ENCODE data around the gene ZFPM1. TPM values are rescaled to one million over a fixed set of nuclear protein-coding genes. Genes with fewer than 3 reads are reported as not detected.

ZFPM1 gene
- total and polyA plus RNA-seq, 8 donors: 3.6 to 22.5 (median 19.3) TPM

DNA sequence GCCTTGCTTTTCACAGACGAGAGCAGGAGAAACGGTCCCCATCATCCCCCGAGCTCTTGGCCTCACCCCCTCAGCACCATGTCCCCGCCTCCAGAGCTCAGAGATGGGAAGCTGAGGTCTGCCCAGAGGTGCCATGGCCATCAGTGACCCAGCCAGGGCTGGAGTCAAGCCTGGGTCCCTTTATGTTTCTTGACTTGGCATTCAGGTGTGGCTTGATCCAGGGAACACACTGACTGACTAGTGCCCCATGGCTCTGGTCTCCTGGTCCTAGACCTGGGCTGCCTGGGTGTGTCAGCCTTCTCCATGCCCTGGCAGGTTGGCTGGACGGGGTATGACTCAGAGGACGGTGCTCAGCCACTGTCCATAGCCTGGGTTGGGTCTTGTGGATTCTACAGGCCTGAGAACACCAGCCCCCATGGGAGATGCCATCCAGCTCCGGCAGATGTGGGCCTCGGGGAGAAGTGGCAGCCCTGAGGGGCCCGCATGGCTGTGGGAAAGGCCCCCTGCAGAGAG, 54.2 kb downstream of the ZFPM1 start:
- 91 to 94% methylated on average over 8 to 9 of the region's 9 CpGs for WGBS, 2 donors
- no peaks in the 10 kb centered on the region for H3K36me3 ChIP-seq
- H3K9me3 ChIP-seq: no peaks in the 10 kb centered on the region
- H3K4me1 ChIP-seq: peaks cover 47 to 55% (median 47%) of the 10 kb centered on the region in 3 donors
- FAIRE-seq (no peak), DNase-seq (peak in 2 of 6 donors; percentile 39 to 47), ATAC-seq (no peak)
- H3K27me3 ChIP-seq: no peaks in the 10 kb centered on the region
- no peak for TF ChIP-seq CTCF (IDR thresholded peaks at IDR 0.05)
- H3K4me3 ChIP-seq: no peak overlapping the region
- H3K27ac ChIP-seq: peak overlapping the region in 1 of 4 donors; percentile 95
- intact Hi-C loops (cut with DNase I): no loop called here

- TF ChIP-seq CTCF (IDR thresholded peaks at IDR 0.05): no peak
- 34 to 47% methylated on average over 13 of the region's 13 CpGs for whole genome bisulfite sequencing, 2 donors
- Histone ChIP-seq H3K4me3 (no peak overlapping the region), H3K9me3 (no peaks in the 10 kb centered on the region), H3K36me3 (no peaks in the 10 kb centered on the region), H3K27me3 (no peaks in the 10 kb centered on the region), H3K4me1 (peaks cover 38 to 48% (median 40%) of the 10 kb centered on the region in 3 donors), H3K27ac (peak overlapping the region; percentile 68 to 95 (median 81))
- ATAC-seq (peak in 3 of 4 donors; percentile 1 to 13 (median 2)), FAIRE-seq (no peak), DNase-seq (peak in 3 of 6 donors; percentile 44 to 62 (median 52))
- intact Hi-C loops (cut with DNase I): no loop called here
Observed at GRCh38 chr16:88508376-88508867, 55.3 kb downstream of the ZFPM1 start.

DNA sequence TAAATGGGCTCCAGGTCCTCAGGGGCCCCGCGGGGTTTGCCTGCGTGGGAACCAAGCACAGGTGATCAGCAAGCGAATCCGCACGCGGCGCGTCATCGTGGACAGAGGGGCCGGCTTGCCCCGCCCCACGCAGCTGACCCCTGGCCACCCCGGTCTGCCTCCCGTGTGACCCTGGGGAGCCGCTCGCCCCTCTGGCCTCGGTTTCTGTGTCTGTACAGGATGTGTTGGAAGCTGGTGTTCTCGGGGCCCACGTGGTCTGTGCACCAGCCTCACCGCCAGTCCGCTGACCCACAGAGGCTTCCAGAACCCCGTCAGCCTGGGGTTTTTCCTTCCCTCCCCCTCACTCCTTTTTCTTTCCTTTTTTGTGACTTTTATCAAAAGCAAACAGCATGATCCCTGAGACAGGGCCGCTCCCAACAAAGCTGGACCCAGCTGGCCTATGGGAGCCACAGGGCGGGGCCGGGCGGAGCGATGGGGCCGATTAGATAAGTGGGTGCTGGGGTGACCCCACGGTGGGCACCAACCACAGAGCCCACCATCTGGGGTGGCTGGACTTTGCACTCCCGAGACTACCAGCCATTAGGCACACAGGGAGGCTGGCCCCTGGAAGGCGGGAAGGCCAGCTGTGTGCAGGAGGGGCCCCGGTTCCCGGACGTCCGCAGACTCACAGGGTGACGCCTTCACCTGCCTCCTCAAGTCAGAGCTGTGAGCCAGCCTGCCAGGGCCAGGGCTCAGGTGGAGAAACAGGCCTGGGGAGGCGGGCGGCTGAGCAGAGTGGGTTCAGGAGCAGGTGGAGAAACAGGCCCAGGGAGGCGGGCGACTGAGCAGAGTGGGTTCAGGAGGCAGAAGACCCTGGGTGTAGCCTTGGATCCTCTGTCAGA, 56.0 kb downstream of the ZFPM1 start:
- Histone ChIP-seq H3K9me3 (no peaks in the 10 kb centered on the region), H3K4me3 (peak overlapping the region in 1 of 4 donors; percentile 2)
- WGBS, 2 donors: 36 to 43% methylated on average over 41 of the region's 41 CpGs

GRCh38 chr16:88509749-88510069, 56.6 kb downstream of the ZFPM1 start:
- H3K9me3 ChIP-seq: no peaks in the 10 kb centered on the region
- intact Hi-C loops (cut with DNase I): no loop called here
- no peaks in the 10 kb centered on the region for H3K27me3 ChIP-seq
- H3K27ac ChIP-seq: peak overlapping the region; percentile 68 to 95 (median 81)
- peaks cover 25 to 35% (median 28%) of the 10 kb centered on the region in 3 donors for H3K4me1 ChIP-seq
- WGBS, 2 donors: 41 to 45% methylated on average over 12 of the region's 12 CpGs
- DNase-seq: peak in 1 of 6 donors; percentile 58
- H3K36me3 ChIP-seq: no peaks in the 10 kb centered on the region
- no peak for FAIRE-seq
- TF ChIP-seq CTCF (IDR thresholded peaks at IDR 0.05): no peak
- ATAC-seq: no peak
- peak overlapping the region in 1 of 4 donors; percentile 2 for H3K4me3 ChIP-seq

More for the DNA sequence above, 56.0 kb downstream of the ZFPM1 start:
- Histone ChIP-seq H3K27ac (peak overlapping the region; percentile 68 to 95 (median 81)), H3K4me1 (peaks cover 31 to 41% (median 34%) of the 10 kb centered on the region in 3 donors), H3K36me3 (no peaks in the 10 kb centered on the region), H3K27me3 (no peaks in the 10 kb centered on the region)
- TF ChIP-seq CTCF (IDR thresholded peaks at IDR 0.05): no peak
- intact Hi-C loops (cut with DNase I): no loop called here
- FAIRE-seq (no peak), ATAC-seq (peak; percentile 61 to 77 (median 68)), DNase-seq (peak; percentile 83 to 94 (median 88))
